H1 (cell line): Measurements from ENCODE around the gene SCAPER. TPM values are rescaled to one million over a fixed set of nuclear protein-coding genes. Genes with fewer than 3 reads are reported as not detected.

Source experiments
- CTCF ChIA-PET: fragments of 300-600 bp; sonication (Branson Sonifier 250); formaldehyde crosslinking; loops from one replicate; lab custom pipeline; 2021; ENCODE audit not compliant: partially characterized antibody; lab: Charles Lee
- POLR2A ChIA-PET: fragments of 300-600 bp; sonication (Branson Sonifier 250); formaldehyde crosslinking; loops from one replicate; lab custom pipeline; 2021; ENCODE audit warnings: inconsistent platforms; ENCODE audit not compliant: partially characterized antibody; lab: Charles Lee
- DNase-seq, 2 experiments: peaks; one replicate each; pipeline versions ENCODE4 v3.0.0 to v3.0.0-alpha.2; 2010 to 2022; ENCODE audit warnings: low spot score in 2 of 2, low read depth in 1 of 2, mixed read lengths in 1 of 2
- FAIRE-seq: peaks from 2 replicates; lab custom pipeline; 2011; peaks lifted over from hg19 to GRCh38; lab: Jason Lieb, UNC
- H2AFZ ChIP-seq: 2 replicates; pipeline ENCODE4 v1.8.1; 2012; ENCODE audit warnings: low read length, inconsistent platforms
- H2AK5ac ChIP-seq: 2 replicates; pipeline ENCODE4 v1.6.1; 2013; ENCODE audit warnings: low read depth, low read length
- H2BK120ac ChIP-seq: replicated peaks from 2 replicates; pipeline ENCODE3; 2013; ENCODE audit warnings: low read depth, low read length, inconsistent platforms
- H2BK12ac ChIP-seq: 2 replicates; pipeline ENCODE4 v1.6.1; 2013; ENCODE audit warnings: low read depth, low read length
- H2BK15ac ChIP-seq: 2 replicates; pipeline ENCODE4 v1.6.1; 2013; ENCODE audit warnings: low read length
- H2BK20ac ChIP-seq: 2 replicates; pipeline ENCODE4 v1.6.1; 2013; ENCODE audit warnings: low read length
- H2BK5ac ChIP-seq: 2 replicates; pipeline ENCODE4 v1.6.1; 2013; ENCODE audit warnings: low read depth, low read length
- H3K14ac ChIP-seq: 2 replicates; pipeline ENCODE4 v1.6.1; 2013; ENCODE audit warnings: inconsistent platforms; ENCODE audit not compliant: insufficient read length
- H3K18ac ChIP-seq: 2 replicates; pipeline ENCODE4 v1.6.1; 2013; ENCODE audit warnings: low read length; ENCODE audit errors: extremely low read depth
- H3K23ac ChIP-seq: 2 replicates; pipeline ENCODE4 v1.6.1; 2013; ENCODE audit warnings: inconsistent platforms; ENCODE audit not compliant: insufficient read length
- H3K23me2 ChIP-seq: 2 replicates; pipeline ENCODE4 v1.6.1; 2013; ENCODE audit warnings: low read depth, low read length
- H3K27ac ChIP-seq: 2 replicates; pipeline ENCODE4 v1.6.1; 2011; ENCODE audit warnings: low read depth, low read length, inconsistent platforms
- H3K27me3 ChIP-seq, 4 experiments: replicated peaks in 1 of 4; 1 replicate in 1 of 4; 2 replicates in 3 of 4; pipeline versions ENCODE4 v1.6.1 to v1.8.1; 2011 to 2013; ENCODE audit warnings: low read length in 3 of 4, mild to moderate bottlenecking in 3 of 4, inconsistent platforms in 2 of 4, mixed read lengths in 2 of 4, moderate library complexity in 1 of 4; ENCODE audit not compliant: control insufficient read depth in 3 of 4, insufficient read depth in 3 of 4; ENCODE audit errors: extremely low read depth in 1 of 4
- H3K36me3 ChIP-seq, 4 experiments: 2 replicates each; pipeline versions ENCODE4 v1.6.1 to v1.8.1; 2011 to 2013; ENCODE audit warnings: mild to moderate bottlenecking in 4 of 4, low read length in 3 of 4, moderate library complexity in 2 of 4, control low read depth in 1 of 4, inconsistent platforms in 1 of 4; ENCODE audit not compliant: insufficient read depth in 4 of 4, control insufficient read depth in 2 of 4
- H3K4ac ChIP-seq: replicated peaks from 2 replicates; pipeline ENCODE3; 2013; ENCODE audit warnings: low read length, low read depth, mixed read lengths, inconsistent platforms; ENCODE audit not compliant: insufficient read length
- H3K4me1 ChIP-seq, 4 experiments: replicated peaks in 1 of 4; 1 replicate in 1 of 4; 2 replicates in 3 of 4; pipeline versions ENCODE4 v1.6.1 to v1.8.1; 2011 to 2013; ENCODE audit warnings: low read length in 3 of 4, inconsistent platforms in 2 of 4, mixed read lengths in 1 of 4; ENCODE audit not compliant: insufficient read depth in 4 of 4, control insufficient read depth in 3 of 4
- H3K4me2 ChIP-seq, 2 experiments: 2 replicates each; pipeline versions ENCODE4 v1.6.1 to v1.8.1; 2011 to 2013; ENCODE audit warnings: low read depth in 2 of 2, low read length in 2 of 2, control low read depth in 1 of 2, inconsistent platforms in 1 of 2, mild to moderate bottlenecking in 1 of 2; ENCODE audit not compliant: insufficient read depth in 1 of 2
- H3K4me3 ChIP-seq, 4 experiments: fragments of 200-600, 300-600 bp in 1 of 4; sonication (generic), shearing (Covaris generic), sonication (Bioruptor Twin) in 1 of 4; 2 replicates each; pipeline versions ENCODE4 v1.5.1 to v1.8.1; 2011 to 2016; ENCODE audit warnings: low read length in 4 of 4, low read depth in 3 of 4, control low read depth in 2 of 4, inconsistent platforms in 2 of 4, mild to moderate bottlenecking in 2 of 4, mixed read lengths in 1 of 4, moderate library complexity in 1 of 4; ENCODE audit not compliant: insufficient read depth in 2 of 4; ENCODE audit errors: extremely low read depth in 1 of 4
- H3K56ac ChIP-seq: replicated peaks from 2 replicates; pipeline ENCODE3; 2013; ENCODE audit warnings: low read depth, mild to moderate bottlenecking, mixed read lengths, low read length, inconsistent platforms; ENCODE audit not compliant: insufficient read length
- H3K79me1 ChIP-seq: 2 replicates; pipeline ENCODE4 v1.6.1; 2013; ENCODE audit warnings: low read depth, low read length, control low read depth
- H3K79me2 ChIP-seq, 2 experiments: 2 replicates each; pipeline versions ENCODE4 v1.6.1 to v1.8.1; 2012 to 2013; ENCODE audit warnings: low read length in 2 of 2, mild to moderate bottlenecking in 2 of 2, inconsistent platforms in 1 of 2; ENCODE audit not compliant: insufficient read depth in 2 of 2, control insufficient read depth in 1 of 2
- H3K9ac ChIP-seq, 4 experiments: replicated peaks in 1 of 4; 1 replicate in 1 of 4; 2 replicates in 3 of 4; pipeline versions ENCODE4 v1.6.1 to v1.8.1; 2011 to 2013; ENCODE audit warnings: low read depth in 3 of 4, low read length in 3 of 4, control low read depth in 2 of 4, mild to moderate bottlenecking in 2 of 4, moderate library complexity in 2 of 4, inconsistent platforms in 1 of 4; ENCODE audit errors: extremely low read depth in 1 of 4
- H3K9me3 ChIP-seq, 2 experiments: 2 replicates each; pipeline versions ENCODE4 v1.6.1 to v1.8.1; 2012 to 2013; ENCODE audit warnings: mild to moderate bottlenecking in 2 of 2, moderate library complexity in 2 of 2, control low read depth in 1 of 2, inconsistent platforms in 1 of 2, low read depth in 1 of 2, low read length in 1 of 2, mixed read lengths in 1 of 2; ENCODE audit not compliant: insufficient read depth in 2 of 2
- H4K20me1 ChIP-seq, 2 experiments: replicated peaks in 1 of 2; 2 replicates each; pipeline versions ENCODE3 to v1.8.1; 2011 to 2013; ENCODE audit warnings: inconsistent platforms in 2 of 2, low read length in 2 of 2, mild to moderate bottlenecking in 1 of 2; ENCODE audit not compliant: insufficient read depth in 2 of 2, control insufficient read depth in 1 of 2
- H4K5ac ChIP-seq: 2 replicates; pipeline ENCODE4 v1.6.1; 2013; ENCODE audit warnings: low read length, low read depth, mixed read lengths, inconsistent platforms; ENCODE audit not compliant: insufficient read length
- H4K8ac ChIP-seq: 2 replicates; pipeline ENCODE4 v1.8.0; 2013; ENCODE audit warnings: mild to moderate bottlenecking, moderate library complexity, low read length, inconsistent platforms; ENCODE audit not compliant: insufficient read depth; ENCODE audit errors: extremely low read depth
- H4K91ac ChIP-seq: replicated peaks from 2 replicates; pipeline ENCODE3; 2013; ENCODE audit warnings: low read length, mixed read lengths, inconsistent platforms; ENCODE audit not compliant: insufficient read length
- ATF3 ChIP-seq: IDR thresholded peaks from 2 replicates; pipeline ENCODE4 v1.6.1; 2011; ENCODE audit warnings: low read depth, mild to moderate bottlenecking, low read length; ENCODE audit not compliant: insufficient read depth
- EGR1 ChIP-seq: IDR thresholded peaks from 2 replicates; pipeline ENCODE4 v1.6.1; 2011; ENCODE audit warnings: low read depth, low read length, borderline replicate concordance
- EP300 ChIP-seq, 2 experiments: IDR thresholded peaks; 1 replicate in 1 of 2; 2 replicates in 1 of 2; pipeline ENCODE4 v1.6.1; 2011 to 2012; ENCODE audit warnings: low read depth in 2 of 2, low read length in 2 of 2, mild to moderate bottlenecking in 2 of 2, borderline replicate concordance in 1 of 2, inconsistent platforms in 1 of 2, moderate library complexity in 1 of 2
- EZH2 ChIP-seq: fragments of 200-600 bp; sonication (generic); IDR thresholded peaks from 2 replicates; pipeline ENCODE4 v1.7.1; 2012; ENCODE audit warnings: low read depth, mild to moderate bottlenecking, moderate library complexity, low read length, inconsistent platforms; ENCODE audit not compliant: severe bottlenecking
- FOSL1 ChIP-seq: IDR thresholded peaks from 2 replicates; pipeline ENCODE4 v1.6.1; 2011; ENCODE audit warnings: mild to moderate bottlenecking, low read depth, low read length, moderate library complexity; ENCODE audit not compliant: insufficient read depth
- PHF8 ChIP-seq: fragments of 200-600 bp; sonication (generic); conservative IDR thresholded peaks from 2 replicates; pipeline ENCODE4 v1.7.1; 2012; ENCODE audit warnings: low read depth, mild to moderate bottlenecking, inconsistent platforms, low read length, moderate library complexity
- RBBP5 ChIP-seq: IDR thresholded peaks from 2 replicates; pipeline ENCODE4 v1.7.1; 2012; ENCODE audit warnings: low read depth, mild to moderate bottlenecking, inconsistent platforms, low read length, moderate library complexity, borderline replicate concordance
- SP1 ChIP-seq: IDR thresholded peaks from 2 replicates; pipeline ENCODE4 v1.6.1; 2011; ENCODE audit warnings: low read depth, low read length
- WGBS, 2 experiments: shearing (Covaris generic) in 1 of 2; methylation state at CpG; one replicate each; pipeline versions ENCODE4 v1.1.6 to v1.1.7; 2013 to 2015; ENCODE audit warnings: low lambda C conversion rate in 2 of 2, mixed read lengths in 2 of 2, inconsistent platforms in 1 of 2, low coverage in 1 of 2, missing lambda C conversion rate in 1 of 2; ENCODE audit not compliant: insufficient replicate concordance in 2 of 2, insufficient coverage in 1 of 2, insufficient read length in 1 of 2; ENCODE audit errors: extremely low coverage in 1 of 2, missing lambda C conversion rate in 1 of 2; 5-methylcytosine and 5-hydroxymethylcytosine counted together
- polyA plus RNA-seq, 7 experiments: library from polyadenylated mRNA; depleted of rRNA in 3 of 7; stranded (reverse) in 5 of 7; unstranded in 2 of 7; fragments of >200 nt in 5 of 7; fragments of 200-250 nt in 2 of 7; gene quantifications; 1 replicate in 5 of 7; 2 replicates in 1 of 7; 4 replicates in 1 of 7; pipeline versions ENCODE4 v1.2.1 to v1.2.3, GENCODE V29; 2011 to 2013; ENCODE audit warnings: missing spikeins in 2 of 7, mixed read lengths in 2 of 7
- total RNA-seq: library from RNA; stranded (reverse); fragmentation: NEBNext Ultra II Directional; extraction: Animal tissue kit (Norgen Biotek cat#: 25700); gene quantifications from 2 replicates; pipeline ENCODE4 v1.2.1, GENCODE V29; 2021

Gene SCAPER
- total and polyA plus RNA-seq, 2 of the 8 experiments (the other 6 are each of a cell fraction or from before 2014, with no cell fraction given): 1.6 to 6.8 TPM

GRCh38 chr15:76941636-76942035, 36.5 kb upstream of the SCAPER start:
- Histone ChIP-seq H2AK5ac (no peak overlapping the region), H3K4me1 (peaks cover 0 to 4% (median 1%) of the 10 kb centered on the region in 4 experiments; a peak in 2 of 7 replicates), H4K5ac (no peak overlapping the region), H4K20me1 (peaks cover 0 to 2% of the 10 kb centered on the region in 2 experiments), H3K14ac (no peak overlapping the region), H3K4me3 (no peak overlapping the region), H3K36me3 (peaks cover 7 to 75% (median 26%) of the 10 kb centered on the region in 4 experiments), H3K79me1 (no peaks in the 10 kb centered on the region), H3K56ac (no peak overlapping the region), H3K79me2 (peaks cover 0 to 4% of the 10 kb centered on the region in 2 experiments; a peak in 2 of 4 replicates), H3K23ac (no peak overlapping the region), H2BK5ac (no peak overlapping the region), H3K18ac (no peak overlapping the region), H3K4ac (no peak overlapping the region), H3K9me3 (no peaks in the 10 kb centered on the region), H3K4me2 (no peak overlapping the region), H2AFZ (no peak overlapping the region), H4K91ac (no peak overlapping the region), H2BK15ac (no peak overlapping the region), H3K27ac (no peak overlapping the region), H2BK12ac (no peak overlapping the region), H2BK20ac (no peak overlapping the region), H2BK120ac (no peak overlapping the region), H3K27me3 (no peaks in the 10 kb centered on the region), H4K8ac (no peak overlapping the region), H3K9ac (no peak overlapping the region), H3K23me2 (no peaks in the 10 kb centered on the region)
- no peak for DNase-seq
- 71% methylated on average over 2 of the region's 2 CpGs; no CpG with 5 or more reads in 1 of the 2 experiments for WGBS, 2 experiments
- CTCF ChIA-PET: interaction anchor here (0.8 to 1.0 kb wide), 2 partner anchors 37 to 117 kb away, joined by 3 to 4 read pairs; no protein-coding TSS in a partner anchor
- POLR2A ChIA-PET: interaction anchor here (0.6 to 4.1 kb wide), 7 partner anchors 9 to 728 kb away, joined by 3 to 26 read pairs (median 4); partner anchors contain the start of gene RCN2
- no peak for FAIRE-seq
- TF ChIP-seq EGR1: no peak
- TF ChIP-seq EZH2: no peak
- TF ChIP-seq ATF3: no peak
- TF ChIP-seq SP1: no peak
- no peak for TF ChIP-seq PHF8
- no peak for TF ChIP-seq FOSL1
- no peak for TF ChIP-seq EP300 (IDR thresholded peaks at IDR 0.05; ENCODE audit: borderline replicate concordance in 1 of 2, low read depth in 2 of 2, low read length in 2 of 2)
- TF ChIP-seq RBBP5: no peak
